PC-3 (cell line): ENCODE results near the gene GLS. TPM values are rescaled to one million over a fixed set of nuclear protein-coding genes. Genes with fewer than 3 reads are reported as not detected.

Experiments
- ATAC-seq: fragments of 200-7000 bp; cut with Tn5 transposase; 2 replicates; pipeline ENCODE4 v1.9.1; 2020; ENCODE audit warnings: mild to moderate bottlenecking, moderate library complexity
- BruUV-seq: library from RNA; stranded (reverse); fragments of 400-500 nt; replicated peaks from 2 replicates; lab custom pipeline; 2021; lab: Mats Ljungman, UMichigan
- CTCF ChIA-PET: fragments of 300-600 bp; sonication (Branson Sonifier 250); formaldehyde crosslinking; loops from one replicate; lab custom pipeline; 2022; ENCODE audit warnings: antibody characterized with exemption; lab: Charles Lee
- POLR2A ChIA-PET: fragments of 300-600 bp; sonication (Branson Sonifier 250); formaldehyde crosslinking; loops from one replicate; lab custom pipeline; 2022; ENCODE audit warnings: antibody characterized with exemption; ENCODE audit not compliant: unreplicated experiment; lab: Charles Lee
- DNase-seq: peaks from one replicate; pipeline ENCODE4 v3.0.0-alpha.2; 2015
- H2AFZ ChIP-seq: fragments of 300-600 bp; sonication (generic); 2 replicates; pipeline ENCODE4 v1.6.0; 2016; ENCODE audit warnings: antibody characterized with exemption, low read length
- H3F3A ChIP-seq: fragments of 300-600 bp; sonication (generic); one replicate; pipeline ENCODE4 v1.6.0; 2017; ENCODE audit warnings: antibody characterized with exemption, low read length, control low read depth, mild to moderate bottlenecking; ENCODE audit not compliant: unreplicated experiment
- H3K27ac ChIP-seq: fragments of 300-600 bp; sonication (generic); 2 replicates; pipeline ENCODE4 v1.5.1; 2016; ENCODE audit warnings: mild to moderate bottlenecking, low read length
- H3K27me3 ChIP-seq: fragments of 300-600 bp; sonication (generic); 2 replicates; pipeline ENCODE4 v1.6.1; 2016; ENCODE audit warnings: low read length, mixed read lengths
- H3K36me3 ChIP-seq: fragments of 300-600 bp; sonication (generic); 2 replicates; pipeline ENCODE4 v1.6.1; 2016; ENCODE audit warnings: low read depth, mixed run types, low read length, mixed read lengths
- H3K4me1 ChIP-seq: fragments of 300-600 bp; sonication (generic); 2 replicates; pipeline ENCODE4 v1.5.1; 2016; ENCODE audit warnings: low read length; ENCODE audit not compliant: insufficient read depth
- H3K4me2 ChIP-seq: fragments of 300-600 bp; sonication (generic); 2 replicates; pipeline ENCODE4 v1.6.0; 2016; ENCODE audit warnings: low read length
- H3K4me3 ChIP-seq: fragments of 300-600 bp; sonication (generic); 2 replicates; pipeline ENCODE4 v1.5.1; 2016; ENCODE audit warnings: mild to moderate bottlenecking, low read length, mixed read lengths
- H3K79me2 ChIP-seq: fragments of 300-600 bp; sonication (generic); 2 replicates; pipeline ENCODE4 v1.6.1; 2017; ENCODE audit warnings: low read length, mixed read lengths
- H3K9ac ChIP-seq: fragments of 300-600 bp; sonication (generic); 2 replicates; pipeline ENCODE4 v1.6.0; 2016; ENCODE audit warnings: mild to moderate bottlenecking, low read length
- H3K9me2 ChIP-seq: fragments of 300-600 bp; sonication (generic); replicated peaks from 2 replicates; pipeline ENCODE4 v1.6.1; 2016; ENCODE audit warnings: mixed run types, low read length, mixed read lengths
- H3K9me3 ChIP-seq: fragments of 300-600 bp; sonication (generic); 2 replicates; pipeline ENCODE4 v1.6.1; 2016; ENCODE audit warnings: low read length, mixed read lengths
- H4K20me1 ChIP-seq: fragments of 300-600 bp; sonication (generic); 2 replicates; pipeline ENCODE4 v1.6.1; 2016; ENCODE audit warnings: low read length, mixed read lengths
- CTCF ChIP-seq: fragments of 300-600 bp; sonication (generic); conservative IDR thresholded peaks from 2 replicates; pipeline ENCODE4 v1.5.1; 2017; ENCODE audit warnings: antibody characterized with exemption, low read depth, mild to moderate bottlenecking, low read length
- EZH2 ChIP-seq: fragments of 300-600 bp; sonication (generic); IDR thresholded peaks from one replicate; pipeline ENCODE4 v1.6.1; 2017; ENCODE audit warnings: antibody characterized with exemption, mild to moderate bottlenecking, low read length; ENCODE audit not compliant: unreplicated experiment
- EZH2phosphoT487 ChIP-seq: fragments of 300-600 bp; sonication (generic); IDR thresholded peaks from 2 replicates; pipeline ENCODE4 v1.6.1; 2018; ENCODE audit warnings: mild to moderate bottlenecking, antibody characterized with exemption, low read length, borderline replicate concordance
- intact Hi-C: fragments of 100-400 bp; cut with micrococcal nuclease; formaldehyde crosslinking; loops from 2 replicates; pipeline ENCODE4 v1.9.0; 2023
- total RNA-seq: library from RNA; depleted of rRNA; stranded (reverse); fragments of >200 nt; gene quantifications from 2 replicates; pipeline ENCODE4 v1.2.3, GENCODE V29; 2014

The GLS gene
- total RNA-seq, 1 experiment from 2014 or later, result 67.4 TPM

DNA sequence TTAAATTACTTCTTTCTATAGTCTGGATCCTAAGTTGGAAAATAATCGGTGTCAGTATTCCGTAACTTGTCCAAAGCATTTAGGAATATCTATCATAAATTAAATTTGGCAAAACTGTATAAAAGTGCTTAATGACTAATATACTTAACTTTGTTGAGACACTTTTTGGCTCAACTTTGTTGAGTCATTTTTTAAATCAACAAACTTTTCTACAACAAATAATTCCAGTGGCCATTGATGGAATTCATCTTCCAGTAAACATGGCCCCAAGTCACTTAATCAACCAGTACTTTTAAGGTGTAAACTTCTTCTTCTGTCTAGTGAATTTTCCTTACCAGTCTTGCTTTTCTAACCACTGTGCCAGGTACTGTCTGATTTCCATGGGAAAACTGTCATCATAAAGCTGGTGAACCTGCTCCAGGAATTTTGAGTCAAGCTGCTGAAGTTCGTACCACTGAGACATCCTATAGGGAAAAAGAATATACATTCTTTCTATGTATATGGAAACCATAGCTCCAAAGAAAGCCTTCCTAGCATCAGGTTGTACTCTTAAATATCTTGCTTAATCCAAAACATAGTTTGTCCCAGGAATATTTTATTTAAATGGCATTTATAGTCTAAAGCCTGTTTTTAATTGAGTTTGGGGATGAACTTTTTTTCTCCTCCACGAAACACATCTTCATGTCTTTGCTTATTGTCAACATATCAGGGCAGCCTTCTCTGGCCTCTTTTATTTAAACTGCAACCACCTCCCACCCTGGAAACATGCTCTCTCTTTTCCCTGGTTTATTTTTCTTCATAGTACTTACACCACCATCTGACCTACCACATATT, 129.1 kb downstream of the GLS start:
- peak; percentile 67 for DNase-seq
- Histone ChIP-seq H3K27me3 (no peaks in the 10 kb centered on the region), H3K4me3 (no peak overlapping the region), H3K9me3 (no peaks in the 10 kb centered on the region), H3K4me1 (peaks cover 24% of the 10 kb centered on the region), H3K36me3 (peaks cover 44% of the 10 kb centered on the region), H3K79me2 (peaks cover 37% of the 10 kb centered on the region), H3K4me2 (peak overlapping the region; percentile 6; the same call in 1 of the 2 replicates), H2AFZ (no peak overlapping the region), H3F3A (no peaks in the 10 kb centered on the region), H3K9me2 (no peaks in the 10 kb centered on the region), H3K9ac (no peak overlapping the region), H4K20me1 (no peaks in the 10 kb centered on the region), H3K27ac (0 out of 2 replicates have a peak overlapping the region, but pooled peaks have one; percentile 13)
- ChIA-PET POLR2A (interaction anchor here (0.6 kb wide), 1 partner anchor 141 kb away, joined by 4 read pairs; no protein-coding TSS in a partner anchor), CTCF (no interaction called here)
- TF ChIP-seq CTCF, result no peak
- TF ChIP-seq EZH2phosphoT487, result no peak
- no peak for TF ChIP-seq EZH2
- ATAC-seq, result no peak
- intact Hi-C loops, result loop anchor here (5.0 kb wide), 1 partner anchor 127 kb away; the partner anchor contains the start of gene GLS
- no TSS peak for BruUV-seq

DNA sequence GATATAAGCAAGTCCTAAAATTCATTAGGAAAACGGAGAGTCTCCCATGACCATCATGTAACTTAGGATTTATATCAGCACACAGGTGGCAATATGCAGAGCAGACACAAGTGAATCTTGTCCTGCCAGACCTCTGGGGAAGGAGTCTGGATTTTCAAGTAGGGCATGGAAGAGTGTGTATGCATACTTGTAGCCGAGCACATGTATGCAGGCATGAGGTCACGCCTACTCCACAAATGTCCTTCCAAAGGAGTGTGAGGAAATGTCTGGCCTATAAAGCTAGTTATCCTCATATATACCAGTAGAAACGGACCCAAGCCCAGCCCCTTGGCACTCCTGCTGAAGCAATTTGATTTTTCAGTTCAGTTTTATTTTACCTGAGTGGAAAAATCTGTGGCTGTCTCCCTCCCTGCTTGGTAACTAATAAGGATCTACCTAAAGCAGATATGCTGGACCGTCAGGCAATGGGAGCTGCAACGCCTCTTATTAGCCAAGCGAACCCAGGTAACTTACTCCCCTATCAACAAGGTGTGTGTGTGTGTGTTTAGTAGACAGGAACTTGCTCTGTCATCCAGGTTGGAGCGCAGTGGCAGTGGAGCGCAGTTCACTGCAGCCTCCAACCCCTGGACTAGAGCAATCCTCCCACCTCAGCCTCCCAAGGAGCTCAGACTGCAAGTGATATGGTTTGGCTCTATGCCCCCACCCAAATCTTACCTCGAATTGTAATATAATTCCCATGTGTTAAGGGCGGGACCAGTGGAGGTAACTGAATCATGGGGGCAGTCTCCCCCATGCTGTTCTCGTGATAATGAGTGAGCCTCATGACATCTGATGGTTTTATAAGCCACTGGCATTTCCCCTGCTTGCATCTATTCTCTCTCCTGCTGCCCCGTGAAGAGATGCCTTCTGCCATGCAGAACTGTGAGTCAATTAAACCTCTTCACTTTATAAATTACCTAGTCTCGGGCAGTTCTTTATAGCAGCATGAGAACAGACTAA, 130.6 kb downstream of the GLS start:
- Histone ChIP-seq H4K20me1 (no peaks in the 10 kb centered on the region), H2AFZ (no peak overlapping the region), H3K27ac (no peak overlapping the region), H3K36me3 (peaks cover 30% of the 10 kb centered on the region), H3K4me1 (peaks cover 24% of the 10 kb centered on the region), H3K9ac (no peak overlapping the region), H3K27me3 (no peaks in the 10 kb centered on the region), H3K79me2 (peaks cover 37% of the 10 kb centered on the region), H3K4me2 (no peak overlapping the region), H3K9me2 (no peaks in the 10 kb centered on the region), H3K9me3 (no peaks in the 10 kb centered on the region), H3K4me3 (no peak overlapping the region), H3F3A (no peaks in the 10 kb centered on the region)
- no peak for ATAC-seq
- ChIA-PET POLR2A (no interaction called here), CTCF (no interaction called here)
- no TSS peak for BruUV-seq
- DNase-seq, result no peak
- TF ChIP-seq CTCF (no peak), EZH2 (no peak), EZH2phosphoT487 (no peak)
- intact Hi-C loops, result loop anchor here (5.0 kb wide), 1 partner anchor 129 kb away; the partner anchor contains the start of gene GLS
